ENCODE measurements around the gene SMYD2. TPM values are rescaled to one million over a fixed set of nuclear protein-coding genes. Genes with fewer than 3 reads are reported as not detected.
A peak's percentile ranks its signal among the peaks of the same experiment; 100 is the strongest.

Gene SMYD2
- total RNA-seq, 1 experiment from 2014 or later = 33.1 TPM

- Histone ChIP-seq H4K20me1 (ENCODE audit: insufficient read depth, low read depth, low read length) (no peaks in the 10 kb centered on the region), H3K4me1 (ENCODE audit: low read length) (peaks cover 6% of the 10 kb centered on the region), H3K9me2 (replicated peaks; ENCODE audit: insufficient read depth, low read length) (no peaks in the 10 kb centered on the region), H3K27ac (ENCODE audit: low read length) (no peak overlapping the region), H3K27me3 (ENCODE audit: low read length) (no peaks in the 10 kb centered on the region), H3K9me3 (ENCODE audit: low read length) (no peaks in the 10 kb centered on the region), H3K4me3 (ENCODE audit: low read length) (no peak overlapping the region), H2AFZ (ENCODE audit: low read length) (no peak overlapping the region), H3K79me2 (ENCODE audit: low read length) (no peaks in the 10 kb centered on the region), H3K4me2 (ENCODE audit: low read depth, low read length, poor library complexity, severe bottlenecking) (no peak overlapping the region), H3K36me3 (ENCODE audit: insufficient read depth, low read length) (no peaks in the 10 kb centered on the region), H3K9ac (ENCODE audit: low read length) (no peak overlapping the region)
- DNase-seq = no peak
These were observed 32.5 kb upstream of the SMYD2 start for GRCh38 chr1:214248311-214249085.

- H3K36me3 ChIP-seq (ENCODE audit: insufficient read depth, low read length) = no peaks in the 10 kb centered on the region
- no peak overlapping the region for H3K27ac ChIP-seq (ENCODE audit: low read length)
- no peaks in the 10 kb centered on the region for H3K9me3 ChIP-seq (ENCODE audit: low read length)
- no peak for DNase-seq
- no peak overlapping the region for H3K4me2 ChIP-seq (ENCODE audit: low read depth, low read length, poor library complexity, severe bottlenecking)
- no peak overlapping the region for H2AFZ ChIP-seq (ENCODE audit: low read length)
- no peak overlapping the region for H3K9ac ChIP-seq (ENCODE audit: low read length)
- H3K27me3 ChIP-seq (ENCODE audit: low read length) = no peaks in the 10 kb centered on the region
- peaks cover 9% of the 10 kb centered on the region for H3K4me1 ChIP-seq (ENCODE audit: low read length)
- no peak overlapping the region for H3K4me3 ChIP-seq (ENCODE audit: low read length)
- no peaks in the 10 kb centered on the region for H3K9me2 ChIP-seq (replicated peaks; ENCODE audit: insufficient read depth, low read length)
- H4K20me1 ChIP-seq (ENCODE audit: insufficient read depth, low read depth, low read length) = no peaks in the 10 kb centered on the region
- no peaks in the 10 kb centered on the region for H3K79me2 ChIP-seq (ENCODE audit: low read length)
These were observed 31.3 kb upstream of the SMYD2 start for GRCh38 chr1:214249651-214250050.

GRCh38 chr1:214251354-214251753 lies 29.6 kb upstream of the SMYD2 start:
- H3K4me1 ChIP-seq (ENCODE audit: low read length) = peaks cover 9% of the 10 kb centered on the region
- no peak overlapping the region for H3K4me3 ChIP-seq (ENCODE audit: low read length)
- H3K27me3 ChIP-seq (ENCODE audit: low read length) = no peaks in the 10 kb centered on the region
- H2AFZ ChIP-seq (ENCODE audit: low read length) = no peak overlapping the region
- no peak overlapping the region for H3K4me2 ChIP-seq (ENCODE audit: low read depth, low read length, poor library complexity, severe bottlenecking)
- no peak for DNase-seq
- H3K9me2 ChIP-seq (replicated peaks; ENCODE audit: insufficient read depth, low read length) = no peaks in the 10 kb centered on the region
- no peak overlapping the region for H3K9ac ChIP-seq (ENCODE audit: low read length)
- H4K20me1 ChIP-seq (ENCODE audit: insufficient read depth, low read depth, low read length) = no peaks in the 10 kb centered on the region
- H3K79me2 ChIP-seq (ENCODE audit: low read length) = no peaks in the 10 kb centered on the region
- no peaks in the 10 kb centered on the region for H3K36me3 ChIP-seq (ENCODE audit: insufficient read depth, low read length)
- H3K9me3 ChIP-seq (ENCODE audit: low read length) = no peaks in the 10 kb centered on the region
- no peak overlapping the region for H3K27ac ChIP-seq (ENCODE audit: low read length)

DNA sequence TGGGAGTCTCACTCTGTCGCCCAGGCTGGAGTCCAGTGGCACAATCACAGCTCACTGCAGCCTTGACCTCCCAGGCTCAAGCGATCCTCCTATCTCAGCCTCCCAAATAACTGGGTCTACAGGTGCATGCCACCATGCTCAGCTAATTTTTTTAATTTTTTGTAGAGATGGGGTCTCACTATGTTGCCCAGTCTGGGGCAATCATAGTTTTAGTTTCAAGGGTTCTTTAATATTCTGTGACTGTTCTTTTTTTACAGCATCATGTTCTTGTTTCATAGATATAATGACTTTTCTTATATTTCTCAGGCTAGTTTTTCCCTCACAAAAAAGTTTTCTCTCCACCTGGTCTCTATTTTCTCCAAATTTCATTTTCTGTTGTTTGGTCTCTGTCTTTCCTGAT lies 25.4 kb upstream of the SMYD2 start:
- Histone ChIP-seq H3K9me2 (replicated peaks; ENCODE audit: insufficient read depth, low read length) (no peaks in the 10 kb centered on the region), H4K20me1 (ENCODE audit: insufficient read depth, low read depth, low read length) (no peaks in the 10 kb centered on the region), H3K4me2 (ENCODE audit: low read depth, low read length, poor library complexity, severe bottlenecking) (no peak overlapping the region), H3K9me3 (ENCODE audit: low read length) (no peaks in the 10 kb centered on the region), H3K27me3 (ENCODE audit: low read length) (no peaks in the 10 kb centered on the region), H3K9ac (ENCODE audit: low read length) (no peak overlapping the region), H3K4me1 (ENCODE audit: low read length) (peaks cover 9% of the 10 kb centered on the region), H3K79me2 (ENCODE audit: low read length) (no peaks in the 10 kb centered on the region), H3K36me3 (ENCODE audit: insufficient read depth, low read length) (no peaks in the 10 kb centered on the region), H2AFZ (ENCODE audit: low read length) (no peak overlapping the region), H3K27ac (ENCODE audit: low read length) (no peak overlapping the region), H3K4me3 (ENCODE audit: low read length) (no peak overlapping the region)
- DNase-seq = no peak

- Histone ChIP-seq H3K79me2 (ENCODE audit: low read length) (no peaks in the 10 kb centered on the region), H3K36me3 (ENCODE audit: insufficient read depth, low read length) (no peaks in the 10 kb centered on the region), H3K9me3 (ENCODE audit: low read length) (no peaks in the 10 kb centered on the region), H3K27me3 (ENCODE audit: low read length) (no peaks in the 10 kb centered on the region), H3K27ac (ENCODE audit: low read length) (no peak overlapping the region), H3K4me3 (ENCODE audit: low read length) (no peak overlapping the region), H4K20me1 (ENCODE audit: insufficient read depth, low read depth, low read length) (no peaks in the 10 kb centered on the region), H3K4me1 (ENCODE audit: low read length) (peaks cover 4% of the 10 kb centered on the region; the same call in 1 of the 2 replicates), H2AFZ (ENCODE audit: low read length) (no peak overlapping the region), H3K9ac (ENCODE audit: low read length) (no peak overlapping the region), H3K9me2 (replicated peaks; ENCODE audit: insufficient read depth, low read length) (no peaks in the 10 kb centered on the region), H3K4me2 (ENCODE audit: low read depth, low read length, poor library complexity, severe bottlenecking) (no peak overlapping the region)
- no peak for DNase-seq
These were observed 21.5 kb upstream of the SMYD2 start for GRCh38 chr1:214259353-214259977.

DNA sequence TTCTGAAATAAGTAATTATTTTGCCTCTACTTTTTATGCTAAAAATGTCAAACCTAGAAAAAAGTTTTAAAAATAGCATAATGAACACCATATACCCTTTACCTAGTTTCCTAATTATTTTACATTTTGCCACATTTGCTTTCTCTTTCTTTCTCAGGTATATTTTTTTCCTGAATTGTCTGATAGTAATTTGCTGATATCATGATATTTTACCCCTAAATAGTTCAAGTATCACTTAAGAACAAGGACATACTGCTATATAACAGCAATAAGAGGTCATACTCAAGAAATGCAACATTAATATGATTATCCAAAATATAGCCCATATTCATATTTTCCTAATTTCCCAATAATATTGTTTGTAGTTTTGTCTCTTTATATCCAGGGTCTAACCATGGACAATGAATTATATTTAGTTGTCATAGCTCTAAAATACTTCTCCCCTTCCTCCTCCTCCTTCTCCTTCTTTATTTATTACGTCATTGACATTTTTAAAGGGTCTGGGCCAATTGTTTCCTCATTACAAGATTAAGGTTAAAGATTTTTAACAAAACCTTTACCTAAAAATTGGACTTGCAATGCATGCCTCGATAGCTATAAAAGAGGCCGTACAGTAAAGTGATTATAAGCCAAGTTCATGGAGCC lies 20.3 kb upstream of the SMYD2 start:
- no peak overlapping the region for H3K9ac ChIP-seq (ENCODE audit: low read length)
- no peak overlapping the region for H3K4me2 ChIP-seq (ENCODE audit: low read depth, low read length, poor library complexity, severe bottlenecking)
- peaks cover 4% of the 10 kb centered on the region; the same call in 1 of the 2 replicates for H3K4me1 ChIP-seq (ENCODE audit: low read length)
- H3K4me3 ChIP-seq (ENCODE audit: low read length) = no peak overlapping the region
- H2AFZ ChIP-seq (ENCODE audit: low read length) = no peak overlapping the region
- H3K27ac ChIP-seq (ENCODE audit: low read length) = no peak overlapping the region
- H3K36me3 ChIP-seq (ENCODE audit: insufficient read depth, low read length) = no peaks in the 10 kb centered on the region
- no peaks in the 10 kb centered on the region for H3K9me3 ChIP-seq (ENCODE audit: low read length)
- no peak for DNase-seq
- no peaks in the 10 kb centered on the region for H3K9me2 ChIP-seq (replicated peaks; ENCODE audit: insufficient read depth, low read length)
- H4K20me1 ChIP-seq (ENCODE audit: insufficient read depth, low read depth, low read length) = no peaks in the 10 kb centered on the region
- H3K79me2 ChIP-seq (ENCODE audit: low read length) = no peaks in the 10 kb centered on the region
- no peaks in the 10 kb centered on the region for H3K27me3 ChIP-seq (ENCODE audit: low read length)

GRCh38 chr1:214261206-214262123 lies 19.5 kb upstream of the SMYD2 start:
- Histone ChIP-seq H2AFZ (ENCODE audit: low read length) (no peak overlapping the region), H3K9me3 (ENCODE audit: low read length) (no peaks in the 10 kb centered on the region), H3K9me2 (replicated peaks; ENCODE audit: insufficient read depth, low read length) (no peaks in the 10 kb centered on the region), H3K4me3 (ENCODE audit: low read length) (no peak overlapping the region), H3K79me2 (ENCODE audit: low read length) (no peaks in the 10 kb centered on the region), H3K27ac (ENCODE audit: low read length) (no peak overlapping the region), H3K36me3 (ENCODE audit: insufficient read depth, low read length) (no peaks in the 10 kb centered on the region), H3K4me1 (ENCODE audit: low read length) (peaks cover 4% of the 10 kb centered on the region; the same call in 1 of the 2 replicates), H3K9ac (ENCODE audit: low read length) (no peak overlapping the region), H3K27me3 (ENCODE audit: low read length) (no peaks in the 10 kb centered on the region), H3K4me2 (ENCODE audit: low read depth, low read length, poor library complexity, severe bottlenecking) (peak overlapping the region; percentile 37), H4K20me1 (ENCODE audit: insufficient read depth, low read depth, low read length) (no peaks in the 10 kb centered on the region)
- peak; percentile 86 for DNase-seq

Data from Karpas-422 (cell line).